GM23338 (cell line): ENCODE measurements around the gene TOLLIP.

Source experiments
- CREB1 ChIP-seq: fragments of 250-450 bp; sonication (Bioruptor Pico); IDR thresholded peaks from 2 replicates; pipeline ENCODE4 v1.5.0; 2020; ENCODE audit warnings: low read depth, mild to moderate bottlenecking, moderate library complexity
- EZH2 ChIP-seq: fragments of 200-600 bp; sonication (generic); IDR thresholded peaks from one replicate; pipeline ENCODE4 v1.8.0; 2017; ENCODE audit warnings: antibody characterized with exemption, mild to moderate bottlenecking, low read depth; ENCODE audit not compliant: unreplicated experiment
- EZH2phosphoT487 ChIP-seq: fragments of 200-600 bp; sonication (generic); IDR thresholded peaks from one replicate; pipeline ENCODE4 v1.8.1; 2018; ENCODE audit warnings: antibody characterized with exemption; ENCODE audit not compliant: unreplicated experiment
- JUNB ChIP-seq: IDR thresholded peaks from one replicate; pipeline ENCODE4 v1.6.1; 2016; ENCODE audit warnings: antibody characterized with exemption; ENCODE audit not compliant: unreplicated experiment
- NANOG ChIP-seq: IDR thresholded peaks from 2 replicates; pipeline ENCODE4 v1.6.1; 2016; ENCODE audit warnings: antibody characterized with exemption, borderline replicate concordance
- POLR2AphosphoS5 ChIP-seq: IDR thresholded peaks from 2 replicates; pipeline ENCODE4 v1.6.1; 2016; ENCODE audit warnings: antibody characterized with exemption, low read depth
- STAT1 ChIP-seq: IDR thresholded peaks from one replicate; pipeline ENCODE4 v1.6.1; 2016; ENCODE audit warnings: antibody characterized with exemption; ENCODE audit not compliant: unreplicated experiment
- ZNF114 ChIP-seq: fragments of 250-450 bp; sonication (Bioruptor Pico); IDR thresholded peaks from 2 replicates; pipeline ENCODE4 v1.5.0; 2020; ENCODE audit warnings: mild to moderate bottlenecking, moderate library complexity
- ZNF331 ChIP-seq: fragments of 250-450 bp; sonication (Bioruptor Pico); IDR thresholded peaks from 2 replicates; pipeline ENCODE4 v1.5.0; 2020; ENCODE audit warnings: low read depth, mild to moderate bottlenecking, moderate library complexity
- TF ChIP-seq, protein P1 (sequence below), 2 experiments: fragments of 200-600 bp in 1 of 2; sonication (generic) in 1 of 2; conservative IDR thresholded peaks; 2 replicates each; pipeline versions ENCODE4 v1.5.1 to v1.6.1; 2016 to 2017; ENCODE audit warnings: antibody characterized with exemption in 2 of 2, low read depth in 2 of 2, mild to moderate bottlenecking in 2 of 2, moderate library complexity in 1 of 2
- TF ChIP-seq, protein P2 (sequence below): IDR thresholded peaks from one replicate; pipeline ENCODE4 v1.6.1; 2018; ENCODE audit warnings: antibody characterized with exemption; ENCODE audit not compliant: unreplicated experiment
- TF ChIP-seq, protein P3 (sequence below): fragments of 250-450 bp; sonication (Bioruptor Pico); IDR thresholded peaks from 2 replicates; pipeline ENCODE4 v1.5.0; 2020; ENCODE audit warnings: mild to moderate bottlenecking, moderate library complexity

DNA sequence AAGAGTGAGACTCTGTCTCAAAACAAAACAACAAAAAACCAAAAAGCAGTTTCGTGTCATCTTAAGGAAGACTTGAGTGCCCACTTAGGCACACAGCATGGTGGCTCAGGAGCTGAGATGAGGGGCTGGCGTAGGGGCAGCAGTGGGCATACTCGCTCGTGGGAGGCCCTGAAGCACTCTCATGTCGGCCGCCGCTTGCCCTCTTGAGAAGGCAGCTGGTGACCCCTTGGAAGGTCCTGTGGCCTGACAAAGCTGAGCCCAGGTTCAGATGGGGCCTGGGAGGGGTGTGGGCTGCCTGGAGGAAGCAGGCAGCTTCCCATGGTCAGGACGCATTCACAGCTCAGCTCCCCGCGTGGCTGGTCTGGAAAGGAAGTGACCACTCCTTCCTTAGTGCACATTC is 71.6 kb downstream of the TOLLIP start:
- TF ChIP-seq POLR2AphosphoS5 (no peak), EZH2 (no peak), ZNF331 (no peak), ZNF114 (CRISPR knock-in tag) (no peak), EZH2phosphoT487 (no peak), CREB1 (CRISPR knock-in tag) (no peak), STAT1 (no peak), JUNB (no peak), NANOG (no peak)
- TF ChIP-seq, protein P1, sequence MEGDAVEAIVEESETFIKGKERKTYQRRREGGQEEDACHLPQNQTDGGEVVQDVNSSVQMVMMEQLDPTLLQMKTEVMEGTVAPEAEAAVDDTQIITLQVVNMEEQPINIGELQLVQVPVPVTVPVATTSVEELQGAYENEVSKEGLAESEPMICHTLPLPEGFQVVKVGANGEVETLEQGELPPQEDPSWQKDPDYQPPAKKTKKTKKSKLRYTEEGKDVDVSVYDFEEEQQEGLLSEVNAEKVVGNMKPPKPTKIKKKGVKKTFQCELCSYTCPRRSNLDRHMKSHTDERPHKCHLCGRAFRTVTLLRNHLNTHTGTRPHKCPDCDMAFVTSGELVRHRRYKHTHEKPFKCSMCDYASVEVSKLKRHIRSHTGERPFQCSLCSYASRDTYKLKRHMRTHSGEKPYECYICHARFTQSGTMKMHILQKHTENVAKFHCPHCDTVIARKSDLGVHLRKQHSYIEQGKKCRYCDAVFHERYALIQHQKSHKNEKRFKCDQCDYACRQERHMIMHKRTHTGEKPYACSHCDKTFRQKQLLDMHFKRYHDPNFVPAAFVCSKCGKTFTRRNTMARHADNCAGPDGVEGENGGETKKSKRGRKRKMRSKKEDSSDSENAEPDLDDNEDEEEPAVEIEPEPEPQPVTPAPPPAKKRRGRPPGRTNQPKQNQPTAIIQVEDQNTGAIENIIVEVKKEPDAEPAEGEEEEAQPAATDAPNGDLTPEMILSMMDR (conservative IDR thresholded peaks at IDR 0.05; ENCODE audit: low read depth in 2 of 2): no peak
- TF ChIP-seq, protein P2, sequence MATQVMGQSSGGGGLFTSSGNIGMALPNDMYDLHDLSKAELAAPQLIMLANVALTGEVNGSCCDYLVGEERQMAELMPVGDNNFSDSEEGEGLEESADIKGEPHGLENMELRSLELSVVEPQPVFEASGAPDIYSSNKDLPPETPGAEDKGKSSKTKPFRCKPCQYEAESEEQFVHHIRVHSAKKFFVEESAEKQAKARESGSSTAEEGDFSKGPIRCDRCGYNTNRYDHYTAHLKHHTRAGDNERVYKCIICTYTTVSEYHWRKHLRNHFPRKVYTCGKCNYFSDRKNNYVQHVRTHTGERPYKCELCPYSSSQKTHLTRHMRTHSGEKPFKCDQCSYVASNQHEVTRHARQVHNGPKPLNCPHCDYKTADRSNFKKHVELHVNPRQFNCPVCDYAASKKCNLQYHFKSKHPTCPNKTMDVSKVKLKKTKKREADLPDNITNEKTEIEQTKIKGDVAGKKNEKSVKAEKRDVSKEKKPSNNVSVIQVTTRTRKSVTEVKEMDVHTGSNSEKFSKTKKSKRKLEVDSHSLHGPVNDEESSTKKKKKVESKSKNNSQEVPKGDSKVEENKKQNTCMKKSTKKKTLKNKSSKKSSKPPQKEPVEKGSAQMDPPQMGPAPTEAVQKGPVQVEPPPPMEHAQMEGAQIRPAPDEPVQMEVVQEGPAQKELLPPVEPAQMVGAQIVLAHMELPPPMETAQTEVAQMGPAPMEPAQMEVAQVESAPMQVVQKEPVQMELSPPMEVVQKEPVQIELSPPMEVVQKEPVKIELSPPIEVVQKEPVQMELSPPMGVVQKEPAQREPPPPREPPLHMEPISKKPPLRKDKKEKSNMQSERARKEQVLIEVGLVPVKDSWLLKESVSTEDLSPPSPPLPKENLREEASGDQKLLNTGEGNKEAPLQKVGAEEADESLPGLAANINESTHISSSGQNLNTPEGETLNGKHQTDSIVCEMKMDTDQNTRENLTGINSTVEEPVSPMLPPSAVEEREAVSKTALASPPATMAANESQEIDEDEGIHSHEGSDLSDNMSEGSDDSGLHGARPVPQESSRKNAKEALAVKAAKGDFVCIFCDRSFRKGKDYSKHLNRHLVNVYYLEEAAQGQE: no peak
- TF ChIP-seq, protein P3, sequence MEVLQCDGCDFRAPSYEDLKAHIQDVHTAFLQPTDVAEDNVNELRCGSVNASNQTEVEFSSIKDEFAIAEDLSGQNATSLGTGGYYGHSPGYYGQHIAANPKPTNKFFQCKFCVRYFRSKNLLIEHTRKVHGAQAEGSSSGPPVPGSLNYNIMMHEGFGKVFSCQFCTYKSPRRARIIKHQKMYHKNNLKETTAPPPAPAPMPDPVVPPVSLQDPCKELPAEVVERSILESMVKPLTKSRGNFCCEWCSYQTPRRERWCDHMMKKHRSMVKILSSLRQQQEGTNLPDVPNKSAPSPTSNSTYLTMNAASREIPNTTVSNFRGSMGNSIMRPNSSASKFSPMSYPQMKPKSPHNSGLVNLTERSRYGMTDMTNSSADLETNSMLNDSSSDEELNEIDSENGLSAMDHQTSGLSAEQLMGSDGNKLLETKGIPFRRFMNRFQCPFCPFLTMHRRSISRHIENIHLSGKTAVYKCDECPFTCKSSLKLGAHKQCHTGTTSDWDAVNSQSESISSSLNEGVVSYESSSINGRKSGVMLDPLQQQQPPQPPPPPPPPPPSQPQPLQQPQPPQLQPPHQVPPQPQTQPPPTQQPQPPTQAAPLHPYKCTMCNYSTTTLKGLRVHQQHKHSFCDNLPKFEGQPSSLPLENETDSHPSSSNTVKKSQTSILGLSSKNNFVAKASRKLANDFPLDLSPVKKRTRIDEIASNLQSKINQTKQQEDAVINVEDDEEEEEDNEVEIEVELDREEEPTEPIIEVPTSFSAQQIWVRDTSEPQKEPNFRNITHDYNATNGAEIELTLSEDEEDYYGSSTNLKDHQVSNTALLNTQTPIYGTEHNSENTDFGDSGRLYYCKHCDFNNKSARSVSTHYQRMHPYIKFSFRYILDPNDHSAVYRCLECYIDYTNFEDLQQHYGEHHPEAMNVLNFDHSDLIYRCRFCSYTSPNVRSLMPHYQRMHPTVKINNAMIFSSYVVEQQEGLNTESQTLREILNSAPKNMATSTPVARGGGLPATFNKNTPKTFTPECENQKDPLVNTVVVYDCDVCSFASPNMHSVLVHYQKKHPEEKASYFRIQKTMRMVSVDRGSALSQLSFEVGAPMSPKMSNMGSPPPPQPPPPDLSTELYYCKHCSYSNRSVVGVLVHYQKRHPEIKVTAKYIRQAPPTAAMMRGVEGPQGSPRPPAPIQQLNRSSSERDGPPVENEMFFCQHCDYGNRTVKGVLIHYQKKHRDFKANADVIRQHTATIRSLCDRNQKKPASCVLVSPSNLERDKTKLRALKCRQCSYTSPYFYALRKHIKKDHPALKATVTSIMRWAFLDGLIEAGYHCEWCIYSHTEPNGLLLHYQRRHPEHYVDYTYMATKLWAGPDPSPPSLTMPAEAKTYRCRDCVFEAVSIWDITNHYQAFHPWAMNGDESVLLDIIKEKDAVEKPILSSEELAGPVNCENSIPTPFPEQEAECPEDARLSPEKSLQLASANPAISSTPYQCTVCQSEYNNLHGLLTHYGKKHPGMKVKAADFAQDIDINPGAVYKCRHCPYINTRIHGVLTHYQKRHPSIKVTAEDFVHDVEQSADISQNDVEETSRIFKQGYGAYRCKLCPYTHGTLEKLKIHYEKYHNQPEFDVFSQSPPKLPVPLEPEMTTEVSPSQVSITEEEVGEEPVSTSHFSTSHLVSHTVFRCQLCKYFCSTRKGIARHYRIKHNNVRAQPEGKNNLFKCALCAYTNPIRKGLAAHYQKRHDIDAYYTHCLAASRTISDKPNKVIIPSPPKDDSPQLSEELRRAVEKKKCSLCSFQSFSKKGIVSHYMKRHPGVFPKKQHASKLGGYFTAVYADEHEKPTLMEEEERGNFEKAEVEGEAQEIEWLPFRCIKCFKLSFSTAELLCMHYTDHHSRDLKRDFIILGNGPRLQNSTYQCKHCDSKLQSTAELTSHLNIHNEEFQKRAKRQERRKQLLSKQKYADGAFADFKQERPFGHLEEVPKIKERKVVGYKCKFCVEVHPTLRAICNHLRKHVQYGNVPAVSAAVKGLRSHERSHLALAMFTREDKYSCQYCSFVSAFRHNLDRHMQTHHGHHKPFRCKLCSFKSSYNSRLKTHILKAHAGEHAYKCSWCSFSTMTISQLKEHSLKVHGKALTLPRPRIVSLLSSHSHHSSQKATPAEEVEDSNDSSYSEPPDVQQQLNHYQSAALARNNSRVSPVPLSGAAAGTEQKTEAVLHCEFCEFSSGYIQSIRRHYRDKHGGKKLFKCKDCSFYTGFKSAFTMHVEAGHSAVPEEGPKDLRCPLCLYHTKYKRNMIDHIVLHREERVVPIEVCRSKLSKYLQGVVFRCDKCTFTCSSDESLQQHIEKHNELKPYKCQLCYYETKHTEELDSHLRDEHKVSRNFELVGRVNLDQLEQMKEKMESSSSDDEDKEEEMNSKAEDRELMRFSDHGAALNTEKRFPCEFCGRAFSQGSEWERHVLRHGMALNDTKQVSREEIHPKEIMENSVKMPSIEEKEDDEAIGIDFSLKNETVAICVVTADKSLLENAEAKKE (CRISPR knock-in tag): no peak
